K562 (cell line): ENCODE results near the gene CPHXL2. TPM values are rescaled to one million over a fixed set of nuclear protein-coding genes. Genes with fewer than 3 reads are reported as not detected.

Experiments used
- CBX2 ChIP-seq: fragments of 200-600 bp; sonication (generic); IDR thresholded peaks from one replicate; pipeline ENCODE4 v1.6.1; 2012; ENCODE audit warnings: mild to moderate bottlenecking, low read length, inconsistent platforms; ENCODE audit not compliant: insufficient read depth, poor library complexity, severe bottlenecking
- GABPB1 ChIP-seq: sonication (generic); formaldehyde crosslinking; IDR thresholded peaks from 2 replicates; pipeline ENCODE4 v1.8.0; 2022; ENCODE audit warnings: mild to moderate bottlenecking, missing genetic modification reagents
- GTF2B ChIP-seq: IDR thresholded peaks from 2 replicates; pipeline ENCODE4 v1.6.1; 2011; ENCODE audit not compliant: insufficient read length; ENCODE audit errors: extremely low read depth
- HMGN3 ChIP-seq: IDR thresholded peaks from 2 replicates; pipeline ENCODE4 v1.6.1; 2011; ENCODE audit warnings: borderline replicate concordance, low read depth, mild to moderate bottlenecking, mixed read lengths, low read length; ENCODE audit not compliant: insufficient read length; ENCODE audit errors: extremely low read depth
- KAT8 ChIP-seq: fragments of 450-650 bp; IDR thresholded peaks from 2 replicates; pipeline ENCODE4 v1.6.1; 2016; ENCODE audit warnings: low read depth, mild to moderate bottlenecking
- MCM7 ChIP-seq, 2 experiments: fragments of 450-650 bp; IDR thresholded peaks; 2 replicates each; pipeline ENCODE4 v1.6.1; 2016 to 2018
- NFYB ChIP-seq: IDR thresholded peaks from 2 replicates; pipeline ENCODE4 v1.6.1; 2011; ENCODE audit warnings: mild to moderate bottlenecking, moderate library complexity; ENCODE audit not compliant: insufficient read length; ENCODE audit errors: extremely low read depth
- NONO ChIP-seq, 2 experiments: fragments of 200-400 bp in 1 of 2; fragments of 450-650 bp in 1 of 2; formaldehyde crosslinking in 1 of 2; IDR thresholded peaks; 2 replicates each; pipeline ENCODE4 v1.6.1; 2017; ENCODE audit warnings: low read depth in 2 of 2, mild to moderate bottlenecking in 2 of 2, moderate library complexity in 2 of 2, low read length in 1 of 2
- POLR2AphosphoS2 ChIP-seq: IDR thresholded peaks from 2 replicates; pipeline ENCODE4 v1.6.1; 2012; ENCODE audit warnings: low read length, improper control_type of control experiment
- SFPQ ChIP-seq: fragments of 200-400 bp; formaldehyde crosslinking; IDR thresholded peaks from 2 replicates; pipeline ENCODE4 v1.6.1; 2017; ENCODE audit warnings: mild to moderate bottlenecking, low read depth, low read length, moderate library complexity
- SRSF1 ChIP-seq: fragments of 200-400 bp; formaldehyde crosslinking; IDR thresholded peaks from 2 replicates; pipeline ENCODE4 v1.6.1; 2017; ENCODE audit warnings: mild to moderate bottlenecking, low read depth, low read length, moderate library complexity
- SUPT5H ChIP-seq: fragments of 450-650 bp; IDR thresholded peaks from 2 replicates; pipeline ENCODE4 v1.6.1; 2016
- TFE3 ChIP-seq: fragments of 450-650 bp; formaldehyde crosslinking; IDR thresholded peaks from 2 replicates; pipeline ENCODE4 v1.4.0; 2020; ENCODE audit warnings: mild to moderate bottlenecking, mixed read lengths
- THRA ChIP-seq: fragments of 450-650 bp; IDR thresholded peaks from 2 replicates; pipeline ENCODE4 v1.6.1; 2017; ENCODE audit warnings: mild to moderate bottlenecking, moderate library complexity
- TRIM24 ChIP-seq, 2 experiments: fragments of 450-650 bp; IDR thresholded peaks; 2 replicates each; pipeline ENCODE4 v1.6.1; 2016
- ZNF347 ChIP-seq: fragments of 450-650 bp; formaldehyde crosslinking; IDR thresholded peaks from 2 replicates; pipeline ENCODE4 v1.4.0; 2020; ENCODE audit warnings: low read depth, mild to moderate bottlenecking, moderate library complexity
- ZNF41 ChIP-seq: fragments of 250-450 bp; sonication (Bioruptor Pico); conservative IDR thresholded peaks from 2 replicates; pipeline ENCODE4 v1.4.0; 2020; ENCODE audit warnings: mild to moderate bottlenecking
- ZNF592 ChIP-seq: fragments of 450-650 bp; IDR thresholded peaks from 2 replicates; pipeline ENCODE4 v1.6.1; 2017; ENCODE audit warnings: antibody characterized with exemption, mild to moderate bottlenecking
- polyA plus RNA-seq, 8 experiments: library from polyadenylated mRNA; depleted of rRNA in 4 of 8; stranded (reverse) in 5 of 8; unstranded in 3 of 8; fragments of >200 nt; fragmentation: Nextera tagmentation in 2 of 8; fragmentation: Illumina TruSeq in 1 of 8; extraction: Ambion mirVana in 2 of 8; extraction: Trizol in 1 of 8; gene quantifications; 2 replicates each; pipeline versions ENCODE4 v1.2.1 to v1.2.3, GENCODE V29; 2011 to 2014; ENCODE audit warnings: inconsistent platforms in 1 of 8, missing spikeins in 1 of 8
- total RNA-seq, 7 experiments: library from RNA; depleted of rRNA in 6 of 7; stranded (reverse); fragments of >200 nt in 6 of 7; fragmentation: Illumina TruSeq in 2 of 7; extraction: Trizol in 2 of 7; gene quantifications; 2 replicates each; pipeline versions ENCODE4 v1.2.1 to v1.2.3, GENCODE V29; 2011 to 2021; ENCODE audit warnings: low replicate concordance in 1 of 7

The CPHXL2 gene
- total and polyA plus RNA-seq, 9 of the 15 experiments (the other 6 are each of a cell fraction or from before 2014, with no cell fraction given), result not detected

GRCh38 chr16:75647492-75648264 lies 29.1 kb downstream of the CPHXL2 start, which contains the start of the genes KARS1 and TERF2IP (continued):
- TF ChIP-seq ZNF41 (CRISPR knock-in tag) (no peak), ZNF592 (no peak), MCM7 (IDR thresholded peaks at IDR 0.05) (no peak), TFE3 (CRISPR knock-in tag) (no peak), NFYB (no peak), GTF2B (no peak), SFPQ (no peak), CBX2 (no peak), KAT8 (no peak), HMGN3 (peak; percentile 80), SUPT5H (peak; percentile 94), POLR2AphosphoS2 (0 out of 2 replicates have a peak, but pooled peaks have one; percentile 60), ZNF347 (CRISPR knock-in tag) (no peak), THRA (no peak), GABPB1 (CRISPR knock-in tag) (peak; percentile 91), TRIM24 (IDR thresholded peaks at IDR 0.05) (no peak), NONO (IDR thresholded peaks at IDR 0.05; ENCODE audit: low read depth in 2 of 2, low read length in 1 of 2) (no peak), SRSF1 (no peak)
